IMR-90 (cell line): ENCODE results near the gene ACKR2. TPM values are rescaled to one million over a fixed set of nuclear protein-coding genes. Genes with fewer than 3 reads are reported as not detected.
A peak's percentile ranks its signal among the peaks of the same experiment; 100 is the strongest.

Source experiments
- ATAC-seq: fragments of 200-7000 bp; cut with Tn5 transposase; 2 replicates; pipeline ENCODE4 v1.9.1; 2020; ENCODE audit warnings: low read depth, mild to moderate bottlenecking, moderate library complexity
- Bru-seq: library from RNA; stranded (reverse); fragments of 400-500 nt; gene quantifications from one replicate; lab custom pipeline; 2021; lab: Mats Ljungman, UMichigan
- BruChase-seq, 2 experiments: library from RNA; stranded (reverse); fragments of 400-500 nt; gene quantifications; one replicate each; lab custom pipeline; 2021; lab: Mats Ljungman, UMichigan
- BruUV-seq: library from RNA; stranded (reverse); fragments of 400-500 nt; replicated peaks from 2 replicates; lab custom pipeline; 2021; lab: Mats Ljungman, UMichigan
- CTCF ChIA-PET: fragments of 300-600 bp; formaldehyde crosslinking; extraction: SDS; loops from one replicate; lab custom pipeline; 2021; ENCODE audit warnings: antibody characterized with exemption; lab: Yijun Ruan, JAX
- POLR2A ChIA-PET: fragments of 300-600 bp; sonication (Branson Sonifier 250); formaldehyde crosslinking; loops from one replicate; lab custom pipeline; 2022; ENCODE audit warnings: antibody characterized with exemption; ENCODE audit not compliant: unreplicated experiment; lab: Charles Lee
- DNase-seq: peaks from one replicate; pipeline ENCODE4 v3.0.0; 2013
- H2AFZ ChIP-seq: replicated peaks from 2 replicates; pipeline ENCODE3; 2013; ENCODE audit warnings: low read length, mild to moderate bottlenecking; ENCODE audit not compliant: poor library complexity
- H2AK5ac ChIP-seq: 2 replicates; pipeline ENCODE4 v1.6.1; 2013; ENCODE audit warnings: low read depth, low read length, inconsistent platforms
- H2AK9ac ChIP-seq: replicated peaks from 2 replicates; pipeline ENCODE3; 2013; ENCODE audit warnings: mild to moderate bottlenecking, low read depth, low read length, moderate library complexity; ENCODE audit not compliant: poor library complexity
- H2BK120ac ChIP-seq: 2 replicates; pipeline ENCODE4 v1.6.1; 2013; ENCODE audit warnings: low read depth, low read length, inconsistent platforms
- H2BK15ac ChIP-seq: 3 replicates; pipeline ENCODE4 v1.6.1; 2013; ENCODE audit warnings: low read depth, low read length, inconsistent platforms
- H2BK20ac ChIP-seq: 2 replicates; pipeline ENCODE4 v1.6.1; 2013; ENCODE audit warnings: low read depth, mild to moderate bottlenecking, inconsistent platforms, low read length, moderate library complexity
- H2BK5ac ChIP-seq: 2 replicates; pipeline ENCODE4 v1.6.1; 2013; ENCODE audit warnings: mild to moderate bottlenecking, low read depth, low read length, inconsistent platforms; ENCODE audit not compliant: poor library complexity, severe bottlenecking
- H3K14ac ChIP-seq: replicated peaks from 2 replicates; pipeline ENCODE4 v1.6.1; 2013; ENCODE audit warnings: low read depth, low read length, inconsistent platforms
- H3K18ac ChIP-seq: 2 replicates; pipeline ENCODE4 v1.6.1; 2013; ENCODE audit warnings: low read depth, low read length, control low read depth
- H3K23ac ChIP-seq: 2 replicates; pipeline ENCODE4 v1.6.1; 2013; ENCODE audit warnings: low read depth, low read length, inconsistent platforms
- H3K27ac ChIP-seq: 2 replicates; pipeline ENCODE4 v1.5.1; 2013; ENCODE audit warnings: mild to moderate bottlenecking, control low read depth, low read length; ENCODE audit not compliant: insufficient read depth
- H3K27me3 ChIP-seq: 2 replicates; pipeline ENCODE4 v1.6.1; 2013; ENCODE audit warnings: low read length; ENCODE audit not compliant: control insufficient read depth, insufficient read depth
- H3K36me3 ChIP-seq: 2 replicates; pipeline ENCODE4 v1.6.1; 2013; ENCODE audit warnings: low read length, mixed read lengths; ENCODE audit not compliant: control insufficient read depth, insufficient read depth
- H3K4ac ChIP-seq: 2 replicates; pipeline ENCODE4 v1.6.1; 2013; ENCODE audit warnings: low read depth, low read length, inconsistent platforms
- H3K4me1 ChIP-seq: 2 replicates; pipeline ENCODE4 v1.6.1; 2013; ENCODE audit warnings: low read length, mixed read lengths; ENCODE audit not compliant: control insufficient read depth, insufficient read depth
- H3K4me2 ChIP-seq: 2 replicates; pipeline ENCODE4 v1.6.1; 2013; ENCODE audit warnings: low read depth, mild to moderate bottlenecking, control low read depth, low read length, moderate library complexity
- H3K4me3 ChIP-seq: 2 replicates; pipeline ENCODE4 v1.5.1; 2013; ENCODE audit warnings: low read depth, mild to moderate bottlenecking, control low read depth, low read length, moderate library complexity; ENCODE audit not compliant: insufficient read depth
- H3K56ac ChIP-seq: 2 replicates; pipeline ENCODE4 v1.6.1; 2013; ENCODE audit warnings: low read length, inconsistent platforms; ENCODE audit not compliant: insufficient read depth; ENCODE audit errors: extremely low read depth
- H3K79me1 ChIP-seq, 2 experiments: 2 replicates each; pipeline ENCODE4 v1.6.1; 2013; ENCODE audit warnings: low read length in 2 of 2, inconsistent platforms in 1 of 2, low read depth in 1 of 2
- H3K9ac ChIP-seq: 2 replicates; pipeline ENCODE4 v1.6.1; 2013; ENCODE audit warnings: low read depth, low read length, control low read depth
- H3K9me1 ChIP-seq: 2 replicates; pipeline ENCODE4 v1.6.1; 2013; ENCODE audit warnings: low read length, inconsistent platforms; ENCODE audit not compliant: insufficient read depth
- H3K9me3 ChIP-seq: 2 replicates; pipeline ENCODE4 v1.6.1; 2013; ENCODE audit warnings: low read length; ENCODE audit not compliant: control insufficient read depth, insufficient read depth
- H4K20me1 ChIP-seq: 2 replicates; pipeline ENCODE4 v1.6.1; 2013; ENCODE audit warnings: low read length, inconsistent platforms; ENCODE audit not compliant: insufficient read depth
- H4K5ac ChIP-seq: 2 replicates; pipeline ENCODE4 v1.6.1; 2013; ENCODE audit warnings: mild to moderate bottlenecking, low read depth, low read length, control low read depth
- H4K8ac ChIP-seq, 2 experiments: 2 replicates each; pipeline ENCODE4 v1.6.1; 2013; ENCODE audit warnings: low read depth in 2 of 2, low read length in 2 of 2, control low read depth in 1 of 2, inconsistent platforms in 1 of 2
- H4K91ac ChIP-seq: 2 replicates; pipeline ENCODE4 v1.6.1; 2013; ENCODE audit warnings: low read depth, low read length, inconsistent platforms; ENCODE audit not compliant: insufficient read depth
- BHLHE40 ChIP-seq: fragments of 150-350 bp; IDR thresholded peaks from 2 replicates; pipeline ENCODE4 v1.6.1; 2016; ENCODE audit warnings: mild to moderate bottlenecking, low read depth, low read length
- CEBPB ChIP-seq: IDR thresholded peaks from 2 replicates; pipeline ENCODE4 v1.6.1; 2012; ENCODE audit warnings: low read depth, low read length, improper control_type of control experiment
- CHD1 ChIP-seq: IDR thresholded peaks from 2 replicates; pipeline ENCODE4 v1.6.1; 2012; ENCODE audit warnings: low read depth, low read length, improper control_type of control experiment
- ELK1 ChIP-seq: fragments of 150-350 bp; IDR thresholded peaks from 2 replicates; pipeline ENCODE4 v1.6.1; 2016; ENCODE audit warnings: low read depth, mild to moderate bottlenecking, low read length, moderate library complexity, borderline replicate concordance
- FOS ChIP-seq: fragments of 150-350 bp; IDR thresholded peaks from 2 replicates; pipeline ENCODE4 v1.6.1; 2016; ENCODE audit warnings: low read depth, low read length
- MAFK ChIP-seq: IDR thresholded peaks from 2 replicates; pipeline ENCODE4 v1.6.1; 2012; ENCODE audit warnings: low read depth, low read length, improper control_type of control experiment
- MAZ ChIP-seq: IDR thresholded peaks from 2 replicates; pipeline ENCODE4 v1.6.1; 2012; ENCODE audit warnings: low read depth, mild to moderate bottlenecking, low read length, improper control_type of control experiment, moderate library complexity, borderline replicate concordance
- MXI1 ChIP-seq: IDR thresholded peaks from 2 replicates; pipeline ENCODE4 v1.6.1; 2012; ENCODE audit warnings: low read depth, mild to moderate bottlenecking, low read length, moderate library complexity, borderline replicate concordance
- NFE2L2 ChIP-seq: fragments of 150-350 bp; IDR thresholded peaks from 2 replicates; pipeline ENCODE4 v1.6.1; 2016; ENCODE audit warnings: low read depth, mild to moderate bottlenecking, low read length
- POLR2A ChIP-seq: IDR thresholded peaks from 2 replicates; pipeline ENCODE4 v1.6.1; 2012; ENCODE audit warnings: mild to moderate bottlenecking, low read depth, low read length
- RAD21 ChIP-seq: IDR thresholded peaks from 2 replicates; pipeline ENCODE4 v1.6.1; 2012; ENCODE audit warnings: low read length, improper control_type of control experiment
- RCOR1 ChIP-seq: IDR thresholded peaks from 2 replicates; pipeline ENCODE4 v1.6.1; 2012; ENCODE audit warnings: mild to moderate bottlenecking, low read length, improper control_type of control experiment; ENCODE audit not compliant: insufficient replicate concordance
- RFX5 ChIP-seq: IDR thresholded peaks from 2 replicates; pipeline ENCODE4 v1.8.0; 2012; ENCODE audit warnings: low read depth, mild to moderate bottlenecking, low read length, moderate library complexity
- SMC3 ChIP-seq: fragments of 150-350 bp; IDR thresholded peaks from 2 replicates; pipeline ENCODE4 v1.6.1; 2016; ENCODE audit warnings: low read depth, mild to moderate bottlenecking, antibody characterized with exemption, low read length, moderate library complexity
- WGBS, 2 experiments: methylation state at CpG; one replicate each; pipeline versions ENCODE4 v1.1.5 to v1.1.7; 2013; ENCODE audit warnings: missing lambda C conversion rate in 2 of 2; ENCODE audit not compliant: insufficient read length in 1 of 2; ENCODE audit errors: extremely low coverage in 2 of 2; 5-methylcytosine and 5-hydroxymethylcytosine counted together
- dilution Hi-C: fragments of 300-500 bp; cut with HindIII; formaldehyde crosslinking; loops from one replicate; pipeline ENCODE4 v1.14.3; 2018; ENCODE audit warnings: low sequenced_read_pairs; ENCODE audit not compliant: unreplicated experiment
- in situ Hi-C: fragments of 300-500 bp; cut with MboI; formaldehyde crosslinking; loops from 3 replicates; pipeline ENCODE4 v1.14.3; 2019; ENCODE audit warnings: low sequenced_read_pairs, inconsistent platforms, mixed read lengths
- intact Hi-C: fragments of 100-400 bp; cut with micrococcal nuclease; formaldehyde crosslinking; loops from 2 replicates; pipeline ENCODE4 v1.10.0; 2022
- long read RNA-seq: library from polyadenylated mRNA; unstranded; transcript quantifications from one replicate; pipeline ENCODE4 v2.0.0, GENCODE V29; 2021; ENCODE audit not compliant: unreplicated experiment
- polyA plus RNA-seq, 3 experiments: library from polyadenylated mRNA; depleted of rRNA; stranded (reverse); fragments of >200 nt; gene quantifications; 2 replicates each; pipeline ENCODE4 v1.2.3, GENCODE V29; 2012; ENCODE audit warnings: low replicate concordance in 1 of 3
- total RNA-seq: library from RNA; depleted of rRNA; stranded (reverse); fragments of >200 nt; gene quantifications from 2 replicates; pipeline ENCODE4 v1.2.3, GENCODE V29; 2012; rRNA removed
- TF ChIP-seq, protein P1 (sequence below): conservative IDR thresholded peaks from 2 replicates; pipeline ENCODE4 v1.5.1; 2012; ENCODE audit warnings: mild to moderate bottlenecking, low read depth, low read length, improper control_type of control experiment
- TF ChIP-seq, protein P2 (sequence below): fragments of 150-350 bp; IDR thresholded peaks from 2 replicates; pipeline ENCODE4 v1.6.1; 2017; ENCODE audit warnings: mild to moderate bottlenecking, antibody characterized with exemption, low read length, low read depth

ACKR2 gene
- total RNA-seq (not detected in 2 replicates), polyA plus RNA-seq (2012; rRNA removed) (0.07 and 0.10 TPM in 2 replicates), Bru-seq, nascent RNA (not detected), BruChase-seq, experiment 1, labeled RNA remaining after a 6-hour chase (percentile 15 among the genes with signal in this experiment), BruChase-seq, experiment 2, labeled RNA remaining after a 2-hour chase (not detected)
- polyA plus RNA-seq (2012; cell fraction: cytosol; rRNA removed), result 0.08 and 0.11 TPM in 2 replicates
- polyA plus RNA-seq (2012; cell fraction: nucleus; rRNA removed; ENCODE audit: low replicate concordance), result 0.14 TPM in 2 replicates
- long read RNA-seq, result 0 reads

DNA sequence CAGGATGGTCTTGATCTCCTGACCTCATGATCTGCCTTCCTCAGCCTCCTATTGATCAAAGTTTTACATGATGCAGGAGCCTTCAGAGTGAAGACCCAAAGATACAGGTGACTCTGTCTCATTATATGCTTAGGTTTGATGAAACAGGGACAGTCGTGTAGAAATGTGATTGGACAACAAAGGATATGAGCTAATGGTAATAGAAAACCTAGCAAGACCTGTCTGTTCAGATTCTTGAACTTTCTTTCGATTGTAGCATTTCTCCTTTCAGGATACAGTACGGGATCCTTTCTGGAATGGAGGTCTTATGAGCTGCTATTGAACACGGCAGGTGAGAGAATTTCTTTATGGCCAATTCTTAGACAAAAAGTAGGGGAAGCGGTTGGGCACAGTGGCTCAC, at the start of gene ACKR2:
ACKR2 (plus strand) TSS at position 244 of the 400 bp plus-strand sequence. CDS start 55,058 bp downstream, outside the sequence.
- peaks cover 6% of the 10 kb centered on the region for H3K27me3 ChIP-seq
- 0 out of 2 replicates have a peak, but pooled peaks cover under 1% of the 10 kb centered on the region for H4K20me1 ChIP-seq
- WGBS, 2 experiments, result 40% methylated on average over 1 of the region's 5 CpGs; no CpG with 5 or more reads in 1 of the 2 experiments
- ChIA-PET POLR2A (no interaction called here), CTCF (no interaction called here)
- H2AK5ac ChIP-seq, result no peak within 1 kb of the TSS
- H3K9me3 ChIP-seq, result no peaks in the 10 kb centered on the region
- H2AFZ ChIP-seq, result no peak within 1 kb of the TSS
- no peak within 1 kb of the TSS for H2BK15ac ChIP-seq
- no peak for DNase-seq
- no peak within 1 kb of the TSS for H3K4me3 ChIP-seq
- in situ Hi-C loops, result no loop called here
- no peak for TF ChIP-seq CEBPB
- TF ChIP-seq RAD21, result no peak
- TF ChIP-seq MXI1, result no peak
- no peak for TF ChIP-seq RFX5
- TF ChIP-seq CHD1, result no peak
- TF ChIP-seq, protein P1, sequence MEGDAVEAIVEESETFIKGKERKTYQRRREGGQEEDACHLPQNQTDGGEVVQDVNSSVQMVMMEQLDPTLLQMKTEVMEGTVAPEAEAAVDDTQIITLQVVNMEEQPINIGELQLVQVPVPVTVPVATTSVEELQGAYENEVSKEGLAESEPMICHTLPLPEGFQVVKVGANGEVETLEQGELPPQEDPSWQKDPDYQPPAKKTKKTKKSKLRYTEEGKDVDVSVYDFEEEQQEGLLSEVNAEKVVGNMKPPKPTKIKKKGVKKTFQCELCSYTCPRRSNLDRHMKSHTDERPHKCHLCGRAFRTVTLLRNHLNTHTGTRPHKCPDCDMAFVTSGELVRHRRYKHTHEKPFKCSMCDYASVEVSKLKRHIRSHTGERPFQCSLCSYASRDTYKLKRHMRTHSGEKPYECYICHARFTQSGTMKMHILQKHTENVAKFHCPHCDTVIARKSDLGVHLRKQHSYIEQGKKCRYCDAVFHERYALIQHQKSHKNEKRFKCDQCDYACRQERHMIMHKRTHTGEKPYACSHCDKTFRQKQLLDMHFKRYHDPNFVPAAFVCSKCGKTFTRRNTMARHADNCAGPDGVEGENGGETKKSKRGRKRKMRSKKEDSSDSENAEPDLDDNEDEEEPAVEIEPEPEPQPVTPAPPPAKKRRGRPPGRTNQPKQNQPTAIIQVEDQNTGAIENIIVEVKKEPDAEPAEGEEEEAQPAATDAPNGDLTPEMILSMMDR, result no peak
- no peak for TF ChIP-seq RCOR1
- TF ChIP-seq SMC3, result no peak
- no peak for TF ChIP-seq MAZ
- TF ChIP-seq, protein P2, sequence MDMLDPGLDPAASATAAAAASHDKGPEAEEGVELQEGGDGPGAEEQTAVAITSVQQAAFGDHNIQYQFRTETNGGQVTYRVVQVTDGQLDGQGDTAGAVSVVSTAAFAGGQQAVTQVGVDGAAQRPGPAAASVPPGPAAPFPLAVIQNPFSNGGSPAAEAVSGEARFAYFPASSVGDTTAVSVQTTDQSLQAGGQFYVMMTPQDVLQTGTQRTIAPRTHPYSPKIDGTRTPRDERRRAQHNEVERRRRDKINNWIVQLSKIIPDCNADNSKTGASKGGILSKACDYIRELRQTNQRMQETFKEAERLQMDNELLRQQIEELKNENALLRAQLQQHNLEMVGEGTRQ, result no peak
- no peak for TF ChIP-seq BHLHE40
- TF ChIP-seq FOS, result no peak
- TF ChIP-seq NFE2L2, result no peak
- TF ChIP-seq POLR2A, result no peak
- TF ChIP-seq ELK1, result no peak
- TF ChIP-seq MAFK, result no peak
- dilution Hi-C loops, result no loop called here
- H2BK120ac ChIP-seq, result no peak within 1 kb of the TSS
- H3K4me2 ChIP-seq, result no peak within 1 kb of the TSS
- no peak within 1 kb of the TSS for H3K23ac ChIP-seq
- no peak within 1 kb of the TSS for H4K8ac ChIP-seq
- H3K56ac ChIP-seq, result no peak within 1 kb of the TSS
- peaks cover 3% of the 10 kb centered on the region; the same call in 1 of the 2 replicates for H3K4me1 ChIP-seq
- no peak within 1 kb of the TSS for H3K18ac ChIP-seq
- no peak within 1 kb of the TSS for H3K9ac ChIP-seq
- intact Hi-C loops, result no loop called here
- no peak within 1 kb of the TSS for H3K27ac ChIP-seq
- H2AK9ac ChIP-seq, result no peak within 1 kb of the TSS
- no peak within 1 kb of the TSS for H3K14ac ChIP-seq
- H3K9me1 ChIP-seq, result no peaks in the 10 kb centered on the region
- no peak within 1 kb of the TSS for H4K91ac ChIP-seq
- H4K5ac ChIP-seq, result no peak within 1 kb of the TSS
- no peaks in the 10 kb centered on the region for H3K79me1 ChIP-seq
- no peak within 1 kb of the TSS for H2BK20ac ChIP-seq
- no peaks in the 10 kb centered on the region for H3K36me3 ChIP-seq
- H3K4ac ChIP-seq, result no peak within 1 kb of the TSS
- BruUV-seq, result no TSS peak
- ATAC-seq, result no peak
- no peak within 1 kb of the TSS for H2BK5ac ChIP-seq
